ENCODE data around the gene COL15A1.

COL15A1 gene

DNA sequence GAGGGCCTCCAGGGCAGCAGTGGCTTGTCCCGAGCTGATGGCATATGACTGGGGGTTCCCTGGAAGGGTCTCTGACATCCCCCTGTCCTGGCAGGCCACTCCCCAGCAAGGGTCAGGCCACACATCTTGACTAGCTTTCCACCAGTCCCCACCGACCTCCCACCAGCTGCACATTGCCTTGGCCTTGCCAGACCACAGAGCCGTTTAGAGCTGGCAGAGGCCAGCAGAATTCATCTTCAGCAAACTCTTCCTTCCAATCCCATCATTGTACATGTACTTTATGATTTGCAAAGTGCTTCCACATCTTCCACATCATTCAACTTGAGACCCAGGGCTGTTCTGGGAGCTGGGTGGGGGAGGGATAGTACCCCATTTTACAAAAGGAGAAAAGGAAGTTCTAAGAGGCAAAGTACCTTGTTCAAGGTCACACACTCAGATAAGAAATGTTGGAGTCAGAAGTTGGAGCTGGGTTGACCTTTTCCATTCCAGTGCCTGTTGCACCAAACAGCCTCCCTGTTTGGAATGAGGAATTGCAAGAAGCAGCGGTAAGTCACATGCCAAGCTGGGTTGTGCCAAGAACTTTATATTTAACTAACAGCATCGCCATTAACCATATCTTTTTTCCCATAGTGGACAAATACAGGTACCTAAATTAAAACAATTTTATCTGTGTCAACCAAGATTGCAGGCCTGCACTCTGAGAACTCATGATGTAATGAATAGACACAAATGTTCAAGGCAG, 25.8 kb upstream of the COL15A1 start:
- no peak for DNase-seq

DNA sequence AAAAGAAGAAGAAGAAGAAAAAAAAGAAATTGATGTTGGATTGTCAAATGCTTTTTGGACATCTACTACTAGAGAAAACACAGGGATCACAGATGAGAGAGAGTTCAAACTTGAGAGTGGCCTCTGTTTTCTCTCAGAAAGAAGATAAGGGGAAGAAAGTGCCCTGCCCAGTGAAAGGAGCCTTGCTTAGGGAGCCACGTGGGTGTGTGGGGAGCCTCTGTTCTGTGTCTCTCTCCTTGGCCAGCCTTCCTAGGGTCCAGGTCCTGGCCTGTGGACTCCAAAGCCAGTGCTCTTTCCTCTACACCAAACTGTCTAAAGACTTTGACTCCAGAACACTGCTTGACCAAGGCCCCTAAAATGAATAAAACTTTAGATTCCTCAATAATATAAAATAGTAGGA, 22.0 kb upstream of the COL15A1 start:
- DNase-seq = no peak

- no peak for DNase-seq
These were observed 20.8 kb upstream of the COL15A1 start for GRCh38 chr9:98922721-98923435.

GRCh38 chr9:98923451-98924123, 20.1 kb upstream of the COL15A1 start:
- DNase-seq = no peak

- DNase-seq = no peak
These were observed 18.5 kb upstream of the COL15A1 start for GRCh38 chr9:98924946-98925820.

DNA sequence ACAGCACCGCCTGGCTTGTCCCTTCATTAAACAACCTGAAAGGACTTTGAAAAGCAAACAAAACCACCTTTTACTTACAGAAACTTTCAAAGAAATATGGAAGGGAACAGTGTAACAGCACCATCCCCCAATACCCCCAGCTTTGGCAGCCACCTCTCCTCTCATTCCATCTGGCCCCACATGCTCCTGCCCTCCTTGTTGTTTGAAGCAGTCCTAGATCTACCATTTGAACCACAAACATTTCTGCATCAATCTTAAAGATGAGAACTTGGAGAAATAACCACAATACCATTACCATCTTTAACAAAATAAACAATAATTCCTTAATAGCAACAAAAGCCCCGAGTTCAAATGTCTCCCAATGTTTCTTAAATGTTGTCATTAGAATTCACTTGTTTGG, 17.8 kb upstream of the COL15A1 start:
- no peak for DNase-seq

DNA sequence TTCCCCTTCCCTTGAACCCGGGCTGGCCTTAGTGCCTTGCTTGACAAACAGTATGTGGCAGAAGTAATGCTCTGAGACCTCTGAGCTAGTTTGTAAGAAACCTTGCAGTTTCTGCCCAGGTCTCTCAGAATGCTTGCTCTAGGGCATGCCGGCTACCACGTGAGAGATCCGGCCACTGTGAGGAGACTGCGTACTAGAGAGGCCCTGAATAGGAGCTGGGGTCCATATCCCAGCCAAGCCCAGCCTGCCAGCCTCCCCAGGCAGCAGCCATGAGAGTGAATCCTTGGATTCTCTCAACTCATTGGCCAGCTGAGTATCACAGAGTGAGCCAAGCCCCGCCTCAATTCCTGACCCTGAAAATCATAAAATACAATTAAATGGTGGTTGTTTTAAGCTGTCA, 16.0 kb upstream of the COL15A1 start:
- DNase-seq = no peak

DNA sequence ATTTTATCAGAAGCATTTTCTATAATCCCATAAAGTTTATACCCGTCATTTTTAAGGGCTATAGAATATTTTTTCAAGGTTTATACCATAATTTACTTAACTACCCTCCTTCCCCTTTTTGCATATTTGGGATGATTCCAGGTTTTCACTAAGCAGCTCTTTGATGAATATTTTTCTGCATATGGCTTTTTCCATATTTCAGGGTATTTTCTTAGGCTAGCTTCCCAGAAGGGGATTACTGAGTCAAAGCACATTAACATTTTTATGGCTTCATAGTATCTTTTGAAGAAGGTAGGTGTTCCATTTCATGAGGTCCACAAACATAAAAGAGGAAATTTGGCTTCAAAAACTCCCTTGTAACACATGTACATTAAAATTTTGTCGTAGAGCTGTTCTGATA, 14.6 kb upstream of the COL15A1 start:
- DNase-seq = no peak

DNA sequence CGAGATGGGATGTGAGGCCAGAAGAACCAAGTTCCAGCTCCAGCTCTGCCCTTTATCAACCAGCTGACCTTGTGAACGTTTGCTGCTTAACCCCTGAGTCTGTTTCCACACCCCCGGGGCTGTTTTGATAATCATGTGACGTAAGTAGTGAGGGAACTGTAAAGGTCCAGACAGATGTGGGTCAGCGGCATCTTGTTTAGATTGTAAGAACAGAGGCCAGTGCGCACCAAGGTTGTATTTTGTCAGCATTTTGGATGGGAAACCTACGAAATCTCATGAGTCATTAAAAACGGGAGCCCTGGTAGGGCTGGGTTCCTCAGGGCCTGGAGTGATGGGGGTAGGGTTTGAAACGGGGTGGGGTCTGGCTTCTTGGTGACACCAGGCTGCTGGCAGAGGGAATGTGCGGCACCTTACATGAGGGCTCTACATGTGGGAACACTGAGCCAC, 13.8 kb upstream of the COL15A1 start:
- DNase-seq = no peak

DNA sequence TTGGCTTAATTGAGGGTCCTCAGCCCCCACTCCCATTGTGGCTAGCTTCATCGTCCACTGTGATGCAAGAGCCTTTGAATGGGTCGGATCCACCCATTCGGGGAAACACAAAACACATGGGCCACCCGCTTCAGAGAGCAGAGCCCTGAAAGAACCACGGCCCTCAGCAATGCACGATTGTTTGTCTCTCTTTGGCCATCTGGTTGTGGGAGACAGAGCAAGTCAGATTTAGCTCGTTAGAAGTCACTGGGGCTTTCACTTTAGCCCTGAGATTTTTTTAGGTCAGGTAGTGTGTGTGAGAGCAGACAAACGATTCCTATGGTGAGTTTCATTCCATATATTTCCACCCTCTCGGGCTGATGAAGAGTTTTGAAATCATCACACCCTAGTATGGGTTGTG, 12.9 kb upstream of the COL15A1 start:
- DNase-seq = no peak

DNA sequence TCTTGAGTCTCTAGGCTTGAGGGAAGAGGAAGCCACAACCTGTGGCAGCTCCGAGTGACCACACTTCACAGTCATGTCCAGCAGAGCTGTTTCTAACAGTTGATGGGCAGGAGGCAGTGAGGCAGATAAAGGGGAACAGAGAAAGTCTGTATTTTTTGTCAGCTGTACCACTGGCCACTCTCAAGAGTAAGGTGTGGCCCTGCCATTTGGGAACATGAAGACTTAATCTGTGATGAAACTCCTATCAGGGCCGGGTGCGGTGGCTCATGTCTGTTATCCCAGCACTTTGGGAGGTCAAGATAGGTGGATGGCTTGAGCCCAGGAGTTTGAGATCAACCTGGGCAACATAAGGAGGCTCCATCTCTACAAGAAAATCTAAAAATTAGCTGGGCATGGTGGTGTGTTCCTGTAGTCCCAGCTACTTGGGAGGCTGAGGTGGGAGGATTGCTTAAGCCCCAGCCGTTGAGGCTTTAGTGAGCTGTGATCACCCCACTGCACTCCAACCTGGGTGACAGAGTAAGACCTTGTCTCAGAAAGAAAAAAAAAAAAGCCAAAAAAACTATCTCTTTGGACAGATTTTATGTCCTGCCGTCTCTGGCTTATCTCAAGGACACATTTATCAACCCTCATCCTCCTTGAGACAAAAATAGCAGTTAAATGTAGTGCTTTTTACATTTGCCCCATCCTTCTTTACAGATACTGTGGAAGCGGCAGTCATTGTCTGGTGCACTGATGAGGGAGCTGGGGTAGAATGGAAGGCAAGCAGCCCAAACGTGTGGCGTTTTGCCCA, 11.9 kb upstream of the COL15A1 start:
- no peak for DNase-seq

- DNase-seq = no peak
These were observed 10.5 kb upstream of the COL15A1 start for GRCh38 chr9:98933185-98933584.

DNA sequence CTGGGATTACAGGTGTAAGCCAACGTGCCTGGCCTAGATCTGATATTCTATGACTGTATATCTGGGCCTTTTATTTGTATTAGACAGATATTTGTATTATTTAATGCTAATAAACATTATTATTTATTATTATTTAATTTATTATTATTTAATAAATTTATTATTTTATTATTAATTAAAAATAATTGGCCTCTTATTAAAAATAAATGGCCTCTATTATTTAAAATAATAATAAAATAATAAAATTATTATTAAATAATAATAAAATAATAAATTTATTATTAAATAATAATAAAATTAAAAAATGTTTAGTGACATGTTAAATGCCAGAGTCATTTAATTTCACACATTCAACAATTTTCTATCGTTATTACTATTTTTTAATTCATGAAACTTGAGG, 9.8 kb upstream of the COL15A1 start:
- DNase-seq = no peak

GRCh38 chr9:98935071-98935505, 8.6 kb upstream of the COL15A1 start:
- DNase-seq = no peak

- no peak for DNase-seq
These were observed 3.4 kb upstream of the COL15A1 start for GRCh38 chr9:98940276-98940675.

DNA sequence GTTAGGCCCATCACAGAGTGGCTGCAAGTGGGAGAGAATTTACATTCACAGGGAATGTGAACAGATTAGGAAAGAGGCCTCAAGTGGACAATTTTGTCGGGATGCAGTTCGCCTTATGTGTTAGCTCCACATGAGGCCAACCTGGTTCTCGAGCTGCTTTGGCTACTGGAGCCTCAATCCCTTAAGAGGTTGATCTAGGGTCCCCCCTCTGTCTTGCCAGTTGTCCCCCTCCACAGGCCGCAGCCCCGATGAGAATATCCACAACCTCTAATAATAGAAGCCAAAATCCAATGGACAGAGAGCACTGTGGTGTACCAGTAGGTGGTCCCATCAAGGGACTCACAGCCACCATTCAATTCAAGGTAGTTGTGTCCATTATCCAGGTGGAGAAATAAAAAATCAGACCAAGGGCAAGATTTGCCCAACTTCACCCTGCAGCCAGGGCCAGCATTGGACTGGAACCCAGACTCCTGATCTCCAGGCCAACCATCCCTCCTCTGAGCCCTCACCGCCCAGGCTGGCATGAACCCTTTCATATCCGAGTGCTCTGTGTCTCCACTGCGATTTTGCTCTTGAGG, 1.7 kb upstream of the COL15A1 start:
- DNase-seq = no peak

- no peak for DNase-seq
These were observed 613 bp upstream of the COL15A1 start for GRCh38 chr9:98942906-98943681.

DNA sequence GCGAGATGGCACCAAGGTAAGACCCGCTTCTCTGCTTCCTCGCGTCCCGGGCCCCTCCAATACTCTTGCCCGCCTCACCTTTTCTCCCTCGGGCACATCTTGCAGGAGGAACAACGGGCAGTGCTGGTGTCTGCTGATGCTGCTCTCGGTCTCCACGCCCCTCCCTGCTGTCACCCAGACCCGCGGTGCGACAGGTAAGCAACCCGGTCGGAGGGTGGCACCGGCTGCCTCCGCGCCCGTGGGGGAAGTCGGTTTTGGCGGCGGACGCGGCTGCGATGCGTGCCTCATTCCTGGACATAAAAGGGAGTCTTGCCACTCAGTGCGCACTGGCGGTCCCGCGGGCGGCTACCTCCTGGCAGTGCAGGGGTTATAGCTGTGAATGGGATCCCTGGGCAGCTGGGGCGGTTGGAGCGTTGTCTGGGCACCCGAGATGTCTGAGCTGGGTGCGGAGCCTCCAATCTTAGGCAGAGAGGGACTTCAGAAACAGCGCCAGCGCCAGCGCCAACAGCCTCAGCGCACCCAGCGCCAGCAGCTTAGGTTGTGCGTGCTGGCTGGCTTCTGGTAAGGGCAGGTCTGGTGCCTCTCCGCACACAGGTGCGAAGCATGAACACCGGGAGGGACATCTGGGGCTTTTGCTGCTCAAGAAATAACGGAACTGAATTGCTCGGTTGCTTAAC, 488 bp downstream of the COL15A1 start:
- no peak for DNase-seq

GRCh38 chr9:98944734-98945074, 997 bp downstream of the COL15A1 start:
- DNase-seq = no peak

DNA sequence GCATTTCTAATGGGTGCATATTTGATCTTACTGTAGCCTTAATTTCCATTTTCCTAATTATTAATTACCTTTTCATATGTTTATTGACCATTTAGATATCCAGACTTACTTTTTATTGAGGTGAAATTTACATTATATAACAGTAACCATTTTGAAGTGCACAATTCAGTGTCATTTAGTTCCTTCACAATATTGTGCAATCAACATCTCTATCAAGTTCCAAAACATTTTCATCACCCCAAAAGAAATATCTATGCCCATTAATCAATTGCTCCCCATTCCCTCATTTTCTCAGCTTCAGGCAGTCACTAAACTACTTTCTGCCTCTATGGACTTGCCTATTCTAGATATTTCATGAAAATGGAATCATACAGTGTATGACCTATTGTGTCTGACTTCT, 5.9 kb downstream of the COL15A1 start:
- DNase-seq = no peak

All from T1000 (cell line).